ENCODE data around the gene MYH10. TPM values are rescaled to one million over a fixed set of nuclear protein-coding genes. Genes with fewer than 3 reads are reported as not detected.

MYH10 gene
- total RNA-seq, 1 experiment from 2014 or later, result 1.6 TPM

DNA sequence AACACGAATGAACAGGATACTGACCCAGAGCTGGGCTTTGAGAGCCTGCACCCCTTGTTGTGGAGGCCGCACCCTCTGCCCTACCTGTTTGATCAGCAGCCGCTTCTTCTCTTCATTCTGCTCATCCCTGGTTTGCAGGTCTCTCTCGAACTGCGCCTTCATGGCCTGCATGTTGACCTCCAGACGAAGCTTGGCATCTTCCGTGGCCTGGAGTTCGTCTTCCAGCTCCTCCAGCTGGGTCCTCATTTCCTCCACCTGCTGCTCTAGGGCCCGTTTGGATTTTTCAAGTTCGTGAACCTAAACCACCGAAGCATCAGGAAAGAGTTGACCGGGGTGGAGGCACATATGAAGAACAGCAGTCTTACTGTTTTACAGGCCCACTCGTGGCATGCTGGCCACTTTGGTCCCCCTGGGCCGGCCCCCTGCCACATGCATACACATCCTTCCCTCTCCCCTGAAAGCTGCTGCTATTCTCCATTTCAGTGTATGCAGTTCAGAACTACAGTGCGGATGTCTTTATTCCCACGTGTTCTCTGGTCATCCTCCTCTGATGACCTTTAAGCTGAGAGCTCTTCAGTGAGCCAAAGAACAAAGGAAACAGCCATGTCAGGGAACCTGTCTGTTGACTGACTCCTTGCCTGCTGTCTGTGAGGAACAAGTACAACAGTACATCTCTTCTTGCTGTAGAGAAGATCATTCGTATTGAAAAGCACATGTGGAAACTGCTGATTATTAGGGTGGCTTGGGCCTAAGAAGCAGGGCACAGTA lies 140.1 kb downstream of the MYH10 start:
- POLR2A ChIA-PET (ENCODE audit: unreplicated experiment), result interaction anchor here (0.7 kb wide), 1 partner anchor 88 kb away, joined by 5 read pairs; no protein-coding TSS in a partner anchor
- no peaks in the 10 kb centered on the region for H3K79me2 ChIP-seq (ENCODE audit: low read depth)
- BruUV-seq (replicated peaks), result no TSS peak
- H3K27ac ChIP-seq, result no peak overlapping the region
- H2AFZ ChIP-seq, result no peak overlapping the region
- no peaks in the 10 kb centered on the region for H3F3A ChIP-seq (ENCODE audit: insufficient read depth, low read depth)
- no peak for DNase-seq
- H3K27me3 ChIP-seq (ENCODE audit: insufficient read depth, low read depth), result no peaks in the 10 kb centered on the region
- H3K4me1 ChIP-seq (replicated peaks; ENCODE audit: insufficient read depth), result no peaks in the 10 kb centered on the region
- CTCF ChIA-PET, result no interaction called here
- intact Hi-C loops (cut with micrococcal nuclease; ENCODE audit: unreplicated experiment), result no loop called here
- H3K36me3 ChIP-seq (ENCODE audit: low read depth), result no peaks in the 10 kb centered on the region
- H3K9me3 ChIP-seq (ENCODE audit: insufficient read depth, low read depth), result no peaks in the 10 kb centered on the region
- TF ChIP-seq CTCF (conservative IDR thresholded peaks at IDR 0.05), result no peak
- TF ChIP-seq EZH2 (IDR thresholded peaks at IDR 0.05; ENCODE audit: low read depth), result no peak
- no peaks in the 10 kb centered on the region for H3K9me2 ChIP-seq (ENCODE audit: insufficient read depth)
- H3K4me2 ChIP-seq, result no peak overlapping the region
- no peak overlapping the region for H3K4me3 ChIP-seq
- H4K20me1 ChIP-seq (ENCODE audit: insufficient read depth), result no peaks in the 10 kb centered on the region

DNA sequence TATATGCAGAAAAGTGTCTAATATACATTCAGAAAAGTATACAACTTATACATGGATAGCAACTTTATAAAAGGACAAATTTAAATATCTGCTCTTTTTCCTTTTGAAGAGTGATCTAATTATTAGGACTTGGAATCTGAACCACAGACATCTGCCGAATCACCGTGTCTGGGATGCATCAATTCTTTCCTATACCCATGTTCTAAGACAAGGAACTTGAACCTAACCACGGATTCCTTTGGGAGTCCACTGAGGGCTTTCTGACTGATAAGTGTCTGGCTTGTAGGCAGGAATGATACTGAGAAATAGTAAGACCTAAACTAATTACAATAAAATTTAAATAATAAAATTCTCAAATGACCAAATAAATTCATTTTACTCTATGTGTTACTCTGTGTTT lies 140.7 kb downstream of the MYH10 start:
- Histone ChIP-seq H3K79me2 (ENCODE audit: low read depth) (no peaks in the 10 kb centered on the region), H2AFZ (no peak overlapping the region), H3K27ac (no peak overlapping the region), H3K9me3 (ENCODE audit: insufficient read depth, low read depth) (0 out of 2 replicates have a peak, but pooled peaks cover 5% of the 10 kb centered on the region), H3K4me1 (replicated peaks; ENCODE audit: insufficient read depth) (no peaks in the 10 kb centered on the region), H3K9me2 (ENCODE audit: insufficient read depth) (no peaks in the 10 kb centered on the region), H3K4me2 (no peak overlapping the region), H4K20me1 (ENCODE audit: insufficient read depth) (no peaks in the 10 kb centered on the region), H3K36me3 (ENCODE audit: low read depth) (no peaks in the 10 kb centered on the region), H3F3A (ENCODE audit: insufficient read depth, low read depth) (no peaks in the 10 kb centered on the region), H3K4me3 (no peak overlapping the region), H3K27me3 (ENCODE audit: insufficient read depth, low read depth) (no peaks in the 10 kb centered on the region)
- CTCF ChIA-PET, result no interaction called here
- DNase-seq, result no peak
- TF ChIP-seq CTCF (conservative IDR thresholded peaks at IDR 0.05), result no peak
- BruUV-seq (replicated peaks), result no TSS peak
- POLR2A ChIA-PET (ENCODE audit: unreplicated experiment), result interaction anchor here (0.7 kb wide), 1 partner anchor 89 kb away, joined by 5 read pairs; no protein-coding TSS in a partner anchor
- intact Hi-C loops (cut with micrococcal nuclease; ENCODE audit: unreplicated experiment), result no loop called here

DNA sequence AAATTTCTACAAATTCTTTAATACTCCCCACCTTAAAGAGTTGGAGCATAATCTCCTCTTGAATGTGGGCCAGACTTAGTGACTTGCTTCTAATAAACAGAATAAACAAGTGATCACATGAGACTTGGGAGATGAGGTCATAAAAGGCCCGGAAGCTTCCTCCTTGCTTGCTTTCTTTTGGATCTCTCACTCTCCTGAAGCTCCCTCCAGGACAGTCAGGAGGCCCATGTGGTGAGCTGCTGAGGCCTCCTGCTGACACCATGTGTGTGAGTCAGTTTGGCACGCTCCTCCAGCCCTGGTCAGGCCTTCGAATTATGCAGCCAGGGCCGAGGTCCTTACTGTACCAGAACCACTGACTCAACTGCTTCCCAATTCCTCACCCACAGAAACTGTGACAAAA lies 141.6 kb downstream of the MYH10 start:
- no TSS peak for BruUV-seq (replicated peaks)

More for the DNA sequence above, 141.6 kb downstream of the MYH10 start:
- no peaks in the 10 kb centered on the region for H3K36me3 ChIP-seq (ENCODE audit: low read depth)
- DNase-seq, result no peak
- 0 out of 2 replicates have a peak, but pooled peaks cover 7% of the 10 kb centered on the region for H3K9me3 ChIP-seq (ENCODE audit: insufficient read depth, low read depth)
- no peaks in the 10 kb centered on the region for H3K9me2 ChIP-seq (ENCODE audit: insufficient read depth)
- ChIA-PET POLR2A (ENCODE audit: unreplicated experiment) (no interaction called here), CTCF (no interaction called here)
- no peak overlapping the region for H3K4me3 ChIP-seq
- H3F3A ChIP-seq (ENCODE audit: insufficient read depth, low read depth), result no peaks in the 10 kb centered on the region
- no peaks in the 10 kb centered on the region for H4K20me1 ChIP-seq (ENCODE audit: insufficient read depth)
- H3K27ac ChIP-seq, result no peak overlapping the region
- H2AFZ ChIP-seq, result no peak overlapping the region
- H3K27me3 ChIP-seq (ENCODE audit: insufficient read depth, low read depth), result no peaks in the 10 kb centered on the region
- H3K4me1 ChIP-seq (replicated peaks; ENCODE audit: insufficient read depth), result no peaks in the 10 kb centered on the region
- TF ChIP-seq CTCF (conservative IDR thresholded peaks at IDR 0.05), result no peak
- TF ChIP-seq EZH2 (IDR thresholded peaks at IDR 0.05; ENCODE audit: low read depth), result no peak
- intact Hi-C loops (cut with micrococcal nuclease; ENCODE audit: unreplicated experiment), result no loop called here
- no peaks in the 10 kb centered on the region for H3K79me2 ChIP-seq (ENCODE audit: low read depth)
- H3K4me2 ChIP-seq, result no peak overlapping the region

Measured in PC-9 (cell line).